NCI-H524 (cell line): ENCODE results near the gene ERCC6L2.

Experiments used
- DNase-seq, 2 experiments: peaks; one replicate each; lab custom pipeline; 2025; lab: John Stamatoyannopoulos, UW

The ERCC6L2 gene

DNA sequence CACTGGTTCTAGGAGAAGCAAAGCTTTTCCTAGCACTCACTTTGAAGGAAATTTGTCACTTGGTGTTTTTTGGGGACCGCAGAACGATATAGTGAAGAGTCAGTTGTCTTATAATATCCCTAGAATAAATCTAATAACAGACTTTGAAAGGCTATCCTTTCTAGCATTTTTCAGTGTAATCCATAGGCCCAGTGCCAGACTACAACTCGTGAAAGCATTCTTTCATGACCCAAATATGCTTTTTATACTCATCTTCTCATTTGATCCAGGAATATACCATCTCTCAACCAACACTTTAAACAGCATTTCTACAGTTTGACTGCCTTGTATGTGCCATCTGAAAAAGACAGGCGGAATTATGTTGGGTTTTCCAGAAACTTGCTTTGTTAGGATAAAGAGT is 104.0 kb downstream of the ERCC6L2 start:
- no peak for DNase-seq

DNA sequence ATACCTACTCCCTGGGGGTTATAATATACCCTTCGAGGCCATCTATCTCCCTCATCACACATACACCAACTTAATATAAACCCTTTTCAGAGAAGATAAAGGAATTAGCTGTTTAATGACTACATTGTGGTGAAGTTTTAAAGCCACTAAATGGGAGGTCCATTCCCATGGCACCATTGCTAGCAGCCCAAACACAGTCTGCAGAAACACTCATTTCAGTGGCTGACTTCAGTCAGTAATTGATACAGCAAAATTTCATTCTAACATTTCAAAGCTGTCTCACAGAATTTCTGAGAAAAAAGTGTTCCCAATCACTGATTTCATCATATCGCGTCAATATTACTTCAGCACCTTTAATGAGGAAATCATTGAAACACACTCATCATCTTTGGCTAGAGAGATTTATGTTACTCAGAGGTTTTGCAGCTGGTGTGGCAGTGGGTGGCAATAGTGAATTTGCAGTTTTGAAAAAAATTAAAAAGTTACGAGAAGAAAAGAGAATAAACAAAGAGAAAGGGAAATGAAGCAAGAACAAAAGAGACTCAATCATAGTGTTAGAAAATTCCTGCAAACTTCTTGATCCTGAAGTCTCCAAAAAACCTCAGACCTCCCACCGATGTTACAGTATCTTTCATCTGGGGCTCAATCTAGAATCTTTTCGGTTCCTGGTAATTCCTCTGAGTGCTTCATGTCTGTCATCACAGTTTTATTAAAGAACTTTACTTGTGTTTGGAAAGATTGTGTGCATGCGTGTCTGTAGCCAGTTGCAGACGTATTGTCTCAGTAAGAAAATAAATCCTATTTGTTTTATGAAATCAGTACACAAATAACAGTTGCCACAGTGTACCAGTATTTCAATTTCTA is 105.0 kb downstream of the ERCC6L2 start:
- no peak for DNase-seq

DNA sequence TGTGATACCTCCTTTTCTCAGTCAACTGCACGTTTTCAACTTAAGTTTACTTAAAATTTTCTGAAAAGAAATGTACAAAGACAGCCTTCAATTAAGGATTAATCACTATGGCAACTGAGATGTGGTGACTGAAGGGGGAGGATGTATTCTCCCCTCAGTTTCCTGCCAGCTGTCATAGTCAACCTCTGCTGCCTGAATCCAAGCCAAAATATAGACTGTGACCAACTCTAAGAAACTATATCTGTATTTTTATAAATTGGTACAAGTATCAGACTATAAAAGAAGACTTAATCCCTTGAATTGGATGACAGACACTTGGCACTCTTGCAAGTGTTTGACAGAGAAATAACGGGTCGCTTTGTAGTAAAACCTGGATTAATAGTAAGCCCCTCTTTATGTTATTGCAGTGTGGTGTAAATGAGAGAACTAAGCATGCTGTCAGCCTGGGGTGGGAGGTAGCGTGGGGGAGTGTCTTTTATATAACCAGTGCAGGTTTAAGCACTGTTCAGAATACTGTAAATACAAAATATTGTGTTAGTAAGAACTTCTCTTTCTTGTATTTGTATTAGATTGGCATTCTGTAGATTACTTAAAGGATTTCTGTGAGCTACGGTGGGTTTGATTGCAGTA is 106.4 kb downstream of the ERCC6L2 start:
- DNase-seq, result peak; percentile 82 to 92

DNA sequence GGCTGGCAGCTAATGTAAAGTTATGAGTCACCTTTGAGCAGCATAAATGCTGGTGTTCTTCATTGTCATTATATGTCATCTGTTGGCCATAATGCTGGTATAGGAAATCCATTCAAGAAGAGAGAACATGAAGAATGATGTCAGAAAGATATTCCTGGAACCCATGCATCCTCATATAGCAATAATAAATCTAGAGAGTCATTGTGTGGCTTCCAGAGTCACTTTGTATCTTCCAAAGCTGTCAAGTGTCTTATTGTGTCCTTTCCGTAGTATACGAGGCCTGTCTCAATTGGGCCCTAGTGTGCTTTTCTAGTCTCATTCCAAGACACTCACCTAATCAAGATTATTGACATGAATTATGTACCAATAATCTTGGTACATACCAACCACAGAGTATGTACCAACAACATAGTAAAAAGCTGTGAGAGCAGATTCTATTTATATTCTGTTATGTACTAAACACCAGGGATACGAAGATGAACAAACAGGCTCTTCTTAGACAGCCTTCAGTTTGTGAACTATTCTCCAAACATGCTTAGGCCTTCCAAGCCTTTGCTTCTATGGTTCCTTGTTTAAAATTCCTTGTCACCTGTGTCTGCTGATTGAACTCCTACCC is 110.1 kb downstream of the ERCC6L2 start:
- DNase-seq, result no peak

DNA sequence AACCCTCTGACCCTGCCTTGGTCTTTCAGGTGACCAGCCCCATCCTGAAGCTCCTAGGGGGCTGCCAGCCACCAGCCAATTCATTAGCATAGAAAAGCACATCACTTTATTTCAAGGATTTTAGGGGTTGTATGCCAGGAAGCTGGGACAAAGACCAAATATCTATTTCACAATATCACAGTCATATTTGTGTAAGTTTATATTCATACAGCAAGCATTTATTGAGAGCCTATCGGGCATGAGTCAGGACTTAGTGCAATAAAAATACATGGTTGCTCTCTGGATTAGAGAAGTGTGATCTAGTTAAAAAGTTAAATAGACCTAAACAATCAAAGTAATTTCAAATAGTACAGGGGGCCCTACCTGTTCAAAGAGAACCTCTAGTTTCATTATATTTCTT is 113.8 kb downstream of the ERCC6L2 start:
- no peak for DNase-seq

DNA sequence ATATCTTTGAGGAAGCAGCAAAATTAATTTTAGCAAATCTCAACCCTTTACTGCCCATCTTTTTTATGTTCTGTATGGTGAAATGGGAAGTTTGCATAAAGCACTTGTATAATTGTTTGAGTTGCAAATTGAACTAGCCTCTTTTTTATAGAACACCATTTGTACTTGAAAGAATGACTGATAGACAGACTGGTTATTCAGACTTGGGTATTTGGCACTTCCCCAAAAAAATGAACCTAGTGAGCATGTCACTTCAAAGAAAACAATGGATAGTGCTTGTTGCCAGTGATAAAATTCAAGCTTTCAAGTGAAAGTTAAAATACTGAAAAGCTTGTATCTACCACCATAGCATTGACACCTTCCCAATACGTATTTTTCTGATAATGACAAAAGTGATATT is 115.8 kb downstream of the ERCC6L2 start:
- DNase-seq, result no peak

DNA sequence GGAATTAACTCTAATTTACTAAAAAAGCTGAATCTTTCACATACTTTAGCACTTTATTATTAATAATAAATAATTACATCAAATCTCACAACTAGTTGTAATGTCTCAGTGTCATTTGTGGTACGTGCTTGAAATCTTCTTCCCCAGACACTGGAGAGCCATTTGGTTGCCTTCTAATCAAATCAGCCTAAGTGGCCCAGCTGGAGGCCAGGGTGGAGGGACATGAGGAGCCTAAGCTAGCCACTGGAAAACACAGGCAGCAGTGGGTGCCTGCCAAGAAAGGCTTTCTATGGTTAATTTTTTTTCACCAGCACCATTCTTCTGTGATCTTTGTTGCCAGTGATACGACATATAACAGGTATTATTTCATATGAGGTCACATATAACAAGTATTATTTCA is 117.0 kb downstream of the ERCC6L2 start:
- peak in 1 of 2 experiments; percentile 55 for DNase-seq

DNA sequence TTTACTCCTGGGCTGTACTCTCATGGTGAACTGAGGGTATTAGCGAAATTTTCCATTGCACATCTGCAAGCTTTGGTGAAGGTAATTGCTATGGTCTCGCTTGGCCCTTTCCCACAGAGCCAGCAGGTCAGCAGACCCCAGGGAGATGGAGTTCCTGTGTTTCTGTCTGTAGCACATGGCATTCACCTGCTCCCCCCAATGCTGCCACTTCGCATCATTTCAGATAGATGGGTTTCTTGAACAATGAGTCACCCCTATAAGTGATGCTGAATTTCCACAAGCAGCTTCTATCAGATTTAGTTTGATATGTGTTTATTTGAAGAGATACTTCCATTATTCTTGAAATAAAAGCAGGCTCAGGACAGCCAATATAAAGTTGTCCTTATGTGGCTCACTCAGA is 117.8 kb downstream of the ERCC6L2 start:
- DNase-seq, result no peak

DNA sequence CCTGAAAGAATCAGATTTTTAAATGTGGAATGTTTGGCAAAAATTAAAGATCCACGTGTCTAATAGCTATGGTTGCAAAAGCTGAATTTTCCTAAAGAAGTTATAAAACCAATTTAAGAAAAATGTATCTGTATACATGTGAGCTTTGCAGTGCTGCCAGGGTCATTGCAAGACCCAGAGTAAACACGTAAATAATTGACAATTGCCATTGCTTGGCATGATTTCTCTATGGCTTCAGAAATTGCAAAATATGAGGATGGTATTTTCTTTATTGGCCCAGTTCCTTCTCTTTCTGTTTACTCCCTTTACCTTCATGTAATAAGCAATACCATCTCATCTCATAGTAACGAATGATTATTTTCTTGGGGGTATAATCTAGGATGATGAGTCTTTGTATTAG is 123.9 kb downstream of the ERCC6L2 start:
- DNase-seq, result no peak

DNA sequence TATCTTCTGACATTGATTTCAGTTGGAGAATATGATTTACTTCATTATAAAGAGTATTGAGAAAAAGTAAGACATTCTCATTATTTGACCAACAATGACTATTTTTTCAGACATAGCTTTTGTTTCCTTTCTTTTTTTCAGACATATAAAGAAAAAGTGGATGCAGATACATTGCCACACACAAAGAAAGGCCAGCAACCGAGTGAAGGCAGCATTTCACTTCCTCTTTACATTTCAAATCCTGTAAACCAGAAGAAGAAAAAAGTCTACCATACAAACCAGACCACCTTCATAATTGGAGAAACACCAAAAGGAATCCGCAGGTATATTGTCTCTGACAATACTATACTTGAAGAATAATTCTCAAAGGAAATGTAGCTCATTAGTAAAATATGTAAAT is 128.9 kb downstream of the ERCC6L2 start:
- DNase-seq, result no peak

DNA sequence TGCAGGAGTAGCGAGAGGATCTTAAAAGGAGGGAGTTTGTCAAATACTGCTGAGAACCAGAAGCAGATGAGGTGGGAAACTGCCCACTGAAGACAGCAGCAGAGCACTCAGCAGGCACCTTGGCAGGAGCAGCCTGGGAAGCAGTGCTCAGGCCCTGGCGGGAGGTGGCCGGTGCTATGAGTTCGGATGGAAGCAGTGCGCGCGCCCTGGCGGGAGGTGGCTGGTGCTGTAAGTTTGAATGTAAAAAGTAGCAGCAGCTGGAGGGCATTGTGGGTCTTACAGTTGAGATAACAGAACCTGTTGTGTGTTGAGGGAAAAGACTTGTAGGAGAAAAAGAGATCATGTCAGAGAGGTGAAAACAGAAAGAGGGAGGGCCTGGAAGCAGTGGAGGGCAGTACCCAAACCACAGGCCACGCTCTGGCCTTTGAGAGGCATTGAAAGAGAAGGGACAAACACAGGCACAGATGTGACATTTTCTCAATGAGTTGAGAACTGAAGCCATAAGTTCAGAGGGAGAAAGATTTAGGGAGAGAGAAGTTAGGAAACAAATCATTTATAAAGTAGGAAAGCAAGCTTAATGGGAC is 130.9 kb downstream of the ERCC6L2 start:
- DNase-seq, result no peak

DNA sequence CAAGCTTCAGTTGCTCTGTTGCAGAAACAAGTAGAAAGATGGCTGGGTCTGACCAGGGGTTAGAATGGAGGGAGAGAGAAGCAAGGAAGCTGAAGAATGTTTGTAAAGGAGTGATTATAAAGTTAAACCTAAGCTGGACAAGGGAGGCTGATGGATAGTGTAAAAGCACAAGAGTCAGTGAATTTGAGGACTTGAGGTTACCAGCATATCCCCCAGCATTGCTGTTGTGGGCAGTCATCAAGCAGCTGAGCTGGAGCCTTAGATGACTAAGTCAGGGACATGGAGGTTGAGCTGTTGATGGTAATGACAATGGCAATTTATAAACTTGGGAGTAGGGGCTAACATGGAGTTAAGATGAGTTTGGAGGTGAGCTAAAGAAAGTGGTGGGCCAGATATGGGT is 131.5 kb downstream of the ERCC6L2 start:
- DNase-seq, result no peak

DNA sequence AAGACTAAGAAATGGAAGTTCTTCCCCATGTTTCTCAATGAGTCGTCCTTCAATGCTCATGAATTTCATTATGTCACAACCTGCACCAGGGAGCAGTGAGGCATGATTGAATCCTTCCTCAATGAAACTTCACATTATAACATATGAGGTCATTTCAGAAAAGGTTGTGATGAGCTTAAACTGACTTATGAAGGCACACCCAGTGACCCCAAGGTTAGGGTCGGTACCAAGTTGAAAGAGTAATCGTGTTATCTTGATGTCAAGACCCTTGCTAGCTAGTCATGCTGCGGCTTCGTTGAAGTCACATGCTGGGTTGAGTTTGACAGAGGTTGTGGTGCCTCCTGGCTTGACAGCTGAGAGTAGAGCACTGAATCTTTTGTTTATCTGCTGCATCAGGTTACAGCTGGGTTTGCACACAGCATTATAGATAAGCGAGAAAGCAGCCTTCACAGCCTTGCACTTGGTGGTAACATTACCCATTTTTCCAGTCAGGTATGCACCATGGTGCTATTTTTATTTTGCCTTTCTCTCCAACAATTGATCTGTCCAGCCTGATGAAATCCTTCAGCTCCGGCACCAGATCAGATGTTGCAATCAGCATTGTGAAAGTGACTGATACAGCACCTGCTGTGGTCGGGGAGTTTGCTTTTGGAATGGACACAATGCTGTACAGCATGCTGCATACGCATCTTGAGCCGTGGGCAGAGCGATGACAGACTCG is 133.2 kb downstream of the ERCC6L2 start:
- DNase-seq, result no peak

DNA sequence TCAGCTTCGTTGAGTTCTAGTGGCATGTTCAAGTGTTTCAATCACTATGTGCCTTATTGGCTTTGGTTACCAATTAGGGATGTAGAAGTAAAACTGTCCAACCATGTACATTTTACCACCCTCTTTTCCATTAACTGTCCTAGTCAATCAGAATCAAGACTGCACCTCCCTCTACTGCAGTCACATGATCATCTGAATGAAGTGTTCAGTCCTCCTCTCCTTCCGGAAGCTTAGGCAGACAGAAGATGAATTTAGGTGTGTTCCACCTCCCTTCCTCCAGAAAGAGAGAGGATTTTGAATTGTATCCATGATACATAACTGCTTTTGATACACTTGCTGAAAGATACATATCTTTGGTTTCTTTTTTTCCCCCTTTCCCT is 133.7 kb downstream of the ERCC6L2 start:
- no peak for DNase-seq

DNA sequence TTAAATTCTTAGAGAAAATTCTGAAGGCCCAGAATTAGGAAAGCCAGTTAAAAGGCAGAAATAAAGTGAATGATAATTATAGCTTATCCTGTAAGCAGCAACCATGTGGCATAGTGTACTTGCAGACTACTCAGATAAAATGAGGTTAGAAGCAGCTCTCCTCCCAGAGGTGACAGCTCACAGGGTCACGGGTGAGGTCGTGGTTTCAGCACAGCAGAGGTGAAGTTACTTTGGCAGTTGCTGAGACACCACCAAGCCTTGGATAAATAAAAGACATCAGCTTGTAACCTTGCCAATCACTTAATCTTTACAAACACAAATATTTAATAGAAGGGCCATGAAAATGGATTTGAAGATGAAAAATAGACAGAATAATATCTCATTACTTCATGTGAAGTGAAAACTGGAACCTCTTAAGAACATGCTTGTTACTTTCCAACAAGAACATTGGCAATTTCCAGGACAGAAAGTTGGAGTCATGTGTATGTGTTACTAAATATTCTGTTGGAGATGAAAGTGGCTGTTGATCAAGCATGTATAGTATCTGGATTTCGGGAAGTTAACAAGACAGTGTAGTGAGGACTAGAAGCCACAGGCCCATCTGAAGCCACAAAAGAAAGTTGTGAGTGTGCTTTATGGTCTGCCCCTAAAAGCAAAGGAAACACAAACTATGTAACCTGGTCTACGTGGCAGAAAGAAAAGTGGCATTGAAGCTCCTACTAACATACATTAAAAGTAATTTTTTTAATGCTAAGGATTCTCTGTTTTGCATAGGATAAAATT is 134.4 kb downstream of the ERCC6L2 start:
- DNase-seq, result no peak

DNA sequence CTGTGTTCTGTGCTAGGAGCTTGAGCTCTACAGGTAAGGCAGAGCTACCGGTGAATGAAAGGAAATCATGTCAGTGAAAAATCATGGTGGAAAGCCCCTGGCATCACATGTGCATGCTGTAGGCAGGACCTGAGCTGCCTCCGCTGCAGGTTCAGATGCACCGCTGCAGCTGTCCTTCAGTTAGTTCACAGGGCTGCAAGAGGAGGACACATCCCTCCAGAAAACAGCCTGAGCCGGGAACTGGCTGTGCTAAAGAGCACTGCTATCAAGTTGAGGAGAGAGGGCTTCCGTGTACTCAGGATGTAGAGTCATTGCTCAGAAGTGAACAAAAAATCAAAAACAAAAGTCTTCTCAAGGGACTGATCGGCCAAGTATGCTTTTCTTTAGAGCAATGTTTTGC is 138.6 kb downstream of the ERCC6L2 start:
- no peak for DNase-seq

DNA sequence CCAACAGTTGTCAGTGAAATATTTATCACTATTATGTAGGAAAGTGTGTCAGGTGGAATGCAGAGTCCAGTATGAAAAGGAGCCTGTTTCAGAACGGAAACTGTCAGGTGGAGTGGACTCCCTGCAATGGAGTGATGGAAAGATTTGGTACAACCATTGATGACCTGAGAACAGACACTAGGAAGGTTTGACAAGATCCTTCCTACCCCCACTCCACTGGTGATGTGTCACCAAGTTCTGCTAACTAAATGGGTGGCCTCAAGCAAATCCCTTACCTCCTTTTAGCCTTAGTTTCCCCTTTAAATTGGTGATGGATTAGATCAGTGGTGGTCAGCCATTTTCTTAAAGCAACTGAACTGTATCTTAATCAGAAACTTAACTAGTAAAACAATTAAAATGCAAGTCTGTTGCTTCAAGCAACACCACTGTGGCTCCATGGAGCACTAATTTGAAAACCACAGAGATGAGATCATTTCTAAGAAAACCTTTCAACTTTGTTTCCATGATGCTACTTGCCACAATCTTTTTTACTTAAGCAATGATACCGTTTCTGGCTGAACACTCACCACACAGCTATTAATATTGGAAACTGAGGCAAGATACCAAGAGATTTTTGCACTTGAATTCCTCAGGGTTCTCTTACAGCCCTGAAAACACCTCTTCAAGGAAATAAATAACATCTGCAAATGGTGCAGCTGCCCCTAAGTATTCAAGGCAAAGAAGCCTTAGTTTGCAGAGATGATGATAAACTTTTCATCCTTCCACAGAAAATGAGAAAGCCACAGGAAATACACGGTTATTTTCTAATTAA is 140.6 kb downstream of the ERCC6L2 start:
- no peak for DNase-seq
